NCI-H2107 (cell line): Measurements from ENCODE around the gene NEDD4L.

Experiments used
- DNase-seq: peaks from one replicate; lab custom pipeline; 2025; lab: John Stamatoyannopoulos, UW

The NEDD4L gene

DNA sequence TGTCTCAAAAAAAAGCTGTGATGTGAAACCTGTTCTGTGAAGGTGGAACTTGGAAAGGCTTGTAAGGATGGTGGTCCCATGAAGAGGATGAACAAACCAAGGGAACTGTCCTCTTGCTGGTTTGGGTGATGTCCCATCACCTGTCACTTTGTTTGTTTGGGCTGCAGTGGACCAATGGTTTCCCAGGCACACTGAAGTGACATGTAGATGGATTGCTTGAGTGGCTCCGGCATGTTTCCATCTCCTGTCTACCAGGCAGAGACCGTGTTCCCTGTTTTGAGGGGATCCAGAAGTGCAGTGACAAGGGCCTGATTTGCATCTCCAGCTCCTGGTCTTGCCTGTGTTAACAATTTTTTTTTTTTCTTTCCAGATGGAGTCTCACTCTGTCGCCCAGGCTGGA is 8.9 kb downstream of the NEDD4L start:
- DNase-seq, result no peak

DNA sequence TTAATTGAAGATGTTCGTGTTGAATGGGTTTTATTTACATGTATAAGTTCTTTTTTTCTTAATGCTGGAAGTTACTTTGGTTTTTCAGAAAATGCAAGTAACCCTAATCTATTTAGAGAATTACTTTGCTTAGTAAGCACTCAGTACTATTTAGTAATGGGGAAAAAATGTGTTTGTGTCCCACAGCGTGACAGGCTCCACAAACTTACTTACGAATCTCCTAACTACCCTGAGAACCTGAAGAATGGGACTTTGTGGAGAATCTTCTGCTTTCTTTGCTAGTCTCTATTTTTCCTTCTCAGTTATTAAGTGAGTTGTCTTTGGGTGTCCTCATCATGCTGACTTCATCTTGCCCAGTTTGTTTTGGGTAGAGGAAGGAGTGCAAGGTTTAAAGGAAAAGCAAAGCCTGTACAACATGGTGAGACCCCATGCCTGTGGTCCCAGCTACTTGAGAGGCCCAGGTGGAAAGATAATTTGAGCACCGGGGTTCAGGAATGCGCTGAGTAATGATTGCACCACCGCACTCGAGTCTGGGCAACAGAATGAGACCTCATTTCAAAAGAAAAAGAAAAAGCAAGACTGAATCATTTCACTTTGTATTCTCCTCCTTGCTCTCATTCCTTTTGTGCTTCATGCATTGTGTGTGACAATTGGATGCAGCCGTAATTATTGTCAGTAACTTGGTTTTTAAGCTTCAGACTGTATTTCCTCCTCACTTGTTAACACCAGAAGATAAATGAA is 10.2 kb downstream of the NEDD4L start:
- no peak for DNase-seq

DNA sequence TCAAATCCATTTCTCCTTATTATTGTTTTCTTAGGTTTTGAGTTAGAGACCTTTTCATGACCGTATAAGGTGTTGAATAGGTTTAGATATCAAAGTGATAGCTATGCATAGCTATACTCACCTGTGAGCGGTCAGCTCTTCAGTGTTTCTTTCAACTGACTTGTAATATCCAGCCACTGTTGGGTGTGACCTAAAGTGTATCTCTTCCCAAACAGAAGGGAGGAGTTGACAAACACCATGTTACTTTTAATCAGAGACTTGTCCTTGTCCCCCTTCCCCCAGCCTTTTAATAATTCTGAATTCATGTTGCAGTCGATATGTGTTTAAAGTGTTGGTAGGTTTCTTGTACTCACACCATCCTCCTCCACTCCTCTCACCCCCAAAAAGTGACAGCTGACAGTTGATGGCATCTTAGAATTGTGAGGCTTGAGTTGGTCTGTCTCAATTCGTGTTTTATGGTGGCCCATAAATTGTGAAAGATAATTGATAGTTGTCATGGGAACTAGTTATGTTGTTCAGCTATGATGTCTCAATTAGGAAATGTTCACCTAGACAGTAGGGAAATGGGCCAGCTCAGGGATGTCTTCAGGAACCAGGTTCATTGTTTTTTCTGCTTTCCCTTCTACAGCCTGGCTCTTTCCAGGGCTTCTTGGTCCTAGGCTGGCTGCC is 12.0 kb downstream of the NEDD4L start:
- no peak for DNase-seq

DNA sequence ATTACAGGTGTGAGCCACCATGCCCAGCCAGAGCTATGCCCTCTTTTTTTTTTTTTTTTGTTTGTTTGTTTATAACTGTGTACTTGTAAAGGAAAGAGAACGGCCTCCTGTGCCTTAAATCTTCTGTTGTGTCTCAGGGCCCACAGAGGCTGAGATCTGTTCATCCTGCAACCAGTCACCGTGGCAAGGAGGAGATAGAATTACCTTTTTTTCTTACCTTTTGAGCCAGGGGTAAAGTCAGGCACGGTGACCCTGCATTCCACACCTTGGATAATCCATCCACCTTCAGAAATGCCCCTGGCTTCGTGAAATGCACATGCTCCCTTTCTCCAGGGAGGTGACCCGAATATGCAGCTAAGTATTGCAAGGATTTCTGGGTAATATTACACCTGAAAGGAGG is 12.8 kb downstream of the NEDD4L start:
- no peak for DNase-seq

DNA sequence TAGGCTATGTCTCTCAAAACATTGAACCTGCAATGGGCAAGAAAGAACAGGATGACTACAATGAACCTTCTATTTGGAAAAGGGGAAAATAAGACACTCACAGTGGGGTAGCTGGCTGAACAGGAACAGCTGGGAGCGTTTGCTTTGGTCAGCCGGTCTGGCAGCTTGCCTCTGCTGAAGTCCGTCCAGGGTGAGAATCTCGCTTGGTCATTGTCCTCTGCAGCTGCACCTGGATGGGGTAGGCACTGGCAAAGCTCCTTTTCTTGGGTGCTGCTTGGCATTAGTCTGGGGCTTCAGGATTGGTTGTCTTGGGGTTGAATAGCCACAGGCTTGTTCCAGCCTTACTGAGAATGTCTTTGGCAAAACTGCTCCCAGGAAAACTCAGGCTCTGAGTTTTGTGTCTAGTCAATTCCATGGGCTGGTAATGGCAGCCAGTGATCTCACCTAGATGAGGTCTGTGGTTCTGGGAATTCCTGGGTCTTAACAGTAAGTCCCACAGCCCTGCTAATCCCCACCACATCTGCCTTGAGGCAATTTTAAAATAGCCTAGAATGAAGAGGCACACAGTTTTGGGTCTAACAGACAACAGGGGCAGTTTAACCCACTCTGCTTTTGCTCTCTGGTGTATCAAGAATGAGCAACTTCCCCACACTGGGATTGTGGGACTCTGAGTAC is 13.4 kb downstream of the NEDD4L start:
- DNase-seq, result no peak

DNA sequence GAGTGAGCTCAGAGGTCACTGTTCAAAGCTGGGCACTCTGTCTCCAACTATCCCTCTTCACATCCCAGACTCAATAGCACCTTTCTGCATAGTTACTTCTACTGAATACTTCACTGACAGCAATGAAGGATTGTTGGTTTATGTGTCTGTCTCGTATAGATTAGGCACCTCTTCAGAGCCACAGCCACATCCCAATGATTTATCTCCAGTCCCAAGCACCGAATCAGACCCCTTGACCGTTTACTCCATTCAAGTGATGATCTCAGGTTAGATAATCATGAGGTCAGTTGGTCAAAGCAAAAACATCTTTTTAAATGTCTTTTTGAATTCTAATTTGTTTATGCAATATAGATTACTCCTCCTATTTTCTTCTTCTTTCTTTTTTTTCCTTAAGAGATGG is 14.7 kb downstream of the NEDD4L start:
- no peak for DNase-seq

DNA sequence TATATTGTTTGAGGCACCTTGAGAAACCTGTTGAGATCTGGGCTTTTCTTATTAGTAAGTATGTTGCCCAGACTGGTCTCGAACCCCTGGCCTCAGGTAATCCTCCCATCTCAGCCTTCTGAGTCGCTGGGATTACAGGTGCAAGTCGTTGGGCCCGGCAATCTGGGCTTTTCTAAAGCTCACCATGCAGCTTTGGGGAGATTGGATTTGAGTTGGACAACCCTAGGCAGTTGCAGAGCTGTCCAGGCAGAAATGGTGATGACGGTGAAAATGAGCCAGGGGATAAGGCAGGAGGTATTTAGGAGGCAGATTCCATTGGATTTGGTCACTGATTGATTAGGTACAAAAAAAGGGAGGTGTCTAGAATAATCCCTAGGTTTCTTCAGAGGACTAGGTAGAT is 16.2 kb downstream of the NEDD4L start:
- DNase-seq, result no peak

DNA sequence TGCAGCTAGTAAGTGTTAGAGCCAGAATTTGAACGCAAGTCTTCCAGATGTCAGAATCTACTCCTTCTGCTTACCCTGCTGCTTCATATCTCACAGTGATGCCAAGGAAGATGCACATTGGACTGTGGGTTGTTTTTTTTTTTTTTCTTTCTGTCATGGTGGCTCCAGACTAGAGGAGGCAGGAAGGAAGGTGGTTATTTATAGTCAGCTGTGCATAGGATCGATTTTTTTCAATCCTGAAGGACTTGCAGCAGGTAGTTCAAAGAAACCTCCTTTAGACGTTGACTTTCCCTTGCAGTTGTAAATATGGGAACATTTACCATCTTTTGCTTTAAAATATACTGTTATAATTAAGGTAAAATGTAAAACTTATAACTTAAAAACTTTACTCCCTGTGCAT is 17.3 kb downstream of the NEDD4L start:
- DNase-seq, result no peak

DNA sequence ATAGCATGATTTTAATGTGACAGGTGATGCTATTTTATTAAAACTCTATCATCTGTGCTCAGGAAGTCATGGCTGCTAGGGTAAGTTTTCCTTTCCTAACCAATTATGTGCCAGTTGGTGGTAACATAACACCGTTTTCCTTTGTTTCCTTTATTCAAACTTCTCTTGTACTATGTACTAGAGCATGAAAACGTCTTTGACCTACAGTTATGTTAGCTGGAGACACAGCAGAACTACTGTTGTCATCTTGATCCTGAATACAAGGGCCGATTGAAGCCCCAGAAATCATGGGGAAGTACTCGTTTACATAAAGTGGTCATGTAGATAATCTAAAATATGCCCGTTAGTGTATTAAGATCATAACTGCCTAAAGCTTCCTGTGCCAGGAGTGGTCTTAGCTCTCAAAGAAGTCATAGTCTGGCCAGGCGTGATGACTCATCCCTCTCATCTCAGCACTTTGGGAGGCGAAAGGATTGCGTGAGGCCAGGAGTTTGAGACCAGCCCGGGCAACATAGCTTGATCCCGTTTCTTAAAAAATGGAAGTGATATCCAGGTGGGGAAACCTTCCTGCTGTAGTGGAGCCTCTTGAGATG is 20.5 kb downstream of the NEDD4L start:
- no peak for DNase-seq

DNA sequence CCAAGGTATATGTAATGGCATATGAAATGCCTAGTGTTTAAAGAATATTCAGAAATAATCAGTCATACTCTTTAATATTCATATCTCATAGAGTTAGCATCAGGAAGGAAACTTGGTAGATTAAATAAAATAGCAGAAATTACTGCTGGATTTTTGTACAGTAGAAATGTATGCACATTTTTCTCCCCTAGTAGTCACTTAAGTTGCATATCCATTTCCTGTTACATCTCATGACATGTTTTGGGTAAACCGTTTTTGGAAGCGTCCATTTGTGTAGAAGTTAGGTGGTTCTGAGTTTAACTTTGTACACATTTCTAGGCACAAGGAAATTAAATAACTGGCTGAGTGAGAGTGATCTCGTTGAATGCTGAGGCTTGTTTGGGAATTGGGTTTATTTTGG is 21.9 kb downstream of the NEDD4L start:
- no peak for DNase-seq

DNA sequence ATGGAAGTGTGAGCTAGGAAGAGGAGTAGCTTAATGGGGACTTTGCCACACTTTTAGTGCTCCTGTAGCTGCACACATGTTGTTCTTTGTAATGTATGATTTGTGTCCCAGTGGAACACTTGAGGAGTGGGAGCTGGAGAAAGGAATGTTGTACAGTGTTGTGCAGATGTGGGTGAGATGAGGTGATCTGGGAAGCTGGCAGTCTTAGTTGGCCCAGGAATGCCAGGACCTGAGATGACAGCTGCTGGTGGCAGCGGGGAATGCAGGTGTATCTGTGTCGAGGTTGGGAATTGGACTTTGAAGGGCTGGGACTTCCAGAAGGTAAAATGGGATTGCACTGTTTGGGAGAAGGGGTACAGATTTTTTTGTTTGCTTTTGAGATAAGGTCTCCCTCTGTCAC is 23.6 kb downstream of the NEDD4L start:
- no peak for DNase-seq

DNA sequence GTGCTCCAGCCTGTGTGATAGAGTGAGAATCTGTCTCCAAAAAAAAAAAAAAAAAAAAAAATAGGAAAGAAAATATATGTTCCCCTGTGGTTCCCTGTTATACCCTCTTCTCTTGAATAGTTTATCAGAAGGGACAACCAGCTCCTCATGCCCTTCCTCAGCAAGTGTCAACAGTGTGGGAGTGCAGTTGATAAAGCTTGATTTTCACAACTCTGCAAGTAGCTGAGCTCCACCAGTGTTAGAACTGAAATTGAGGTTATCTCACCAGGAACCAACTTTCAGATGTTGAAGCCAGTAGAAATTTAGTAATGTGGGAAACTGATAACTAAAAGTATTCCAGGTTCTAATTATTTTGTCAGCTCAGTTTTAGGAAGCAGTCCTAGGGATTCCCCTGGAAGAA is 25.1 kb downstream of the NEDD4L start:
- no peak for DNase-seq

DNA sequence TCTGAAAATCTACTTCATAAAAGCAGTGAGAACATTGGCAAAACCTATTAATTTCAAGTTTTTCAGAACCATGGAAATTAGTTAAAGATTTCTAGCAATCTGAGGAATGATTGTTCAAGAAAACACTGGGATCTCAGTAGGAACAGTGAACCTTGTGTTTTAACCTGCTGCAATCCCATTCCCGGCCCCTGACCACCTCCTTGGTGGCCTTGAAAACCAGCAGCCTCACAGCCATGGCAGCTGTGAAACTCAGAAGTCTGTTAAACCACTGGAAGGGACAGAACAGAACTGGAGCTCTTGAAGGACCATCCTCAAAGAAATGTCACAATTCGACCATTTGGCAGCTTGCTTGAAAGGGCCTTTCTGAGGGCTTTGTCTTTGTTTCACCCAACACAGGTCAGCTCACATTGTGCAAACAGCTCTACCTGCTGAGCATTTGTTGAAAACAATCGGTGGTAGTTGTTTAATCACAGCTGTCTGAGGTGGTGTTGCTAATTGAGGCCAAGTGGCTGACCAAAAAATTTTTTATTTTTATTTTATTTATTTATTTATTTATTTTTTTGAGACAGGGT is 25.8 kb downstream of the NEDD4L start:
- no peak for DNase-seq

DNA sequence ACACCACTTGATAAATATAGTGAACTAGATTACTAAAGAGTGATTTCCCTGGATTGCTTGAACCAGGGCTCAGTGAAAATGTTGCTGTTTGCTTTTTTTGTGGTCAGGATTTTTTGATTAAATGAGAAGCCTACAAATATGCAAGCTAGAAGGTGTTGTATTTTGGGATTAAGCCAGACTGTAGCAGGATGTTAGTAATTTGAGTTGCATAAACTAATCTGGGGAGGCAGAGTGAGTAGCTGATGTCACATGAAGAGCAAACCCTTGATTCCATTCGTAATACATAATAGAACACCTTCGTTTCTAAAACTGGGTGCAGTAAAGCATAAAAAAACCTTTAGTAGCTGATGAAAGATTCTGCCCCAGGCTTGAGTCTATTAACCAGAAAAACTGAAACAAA is 32.0 kb downstream of the NEDD4L start:
- DNase-seq, result no peak

DNA sequence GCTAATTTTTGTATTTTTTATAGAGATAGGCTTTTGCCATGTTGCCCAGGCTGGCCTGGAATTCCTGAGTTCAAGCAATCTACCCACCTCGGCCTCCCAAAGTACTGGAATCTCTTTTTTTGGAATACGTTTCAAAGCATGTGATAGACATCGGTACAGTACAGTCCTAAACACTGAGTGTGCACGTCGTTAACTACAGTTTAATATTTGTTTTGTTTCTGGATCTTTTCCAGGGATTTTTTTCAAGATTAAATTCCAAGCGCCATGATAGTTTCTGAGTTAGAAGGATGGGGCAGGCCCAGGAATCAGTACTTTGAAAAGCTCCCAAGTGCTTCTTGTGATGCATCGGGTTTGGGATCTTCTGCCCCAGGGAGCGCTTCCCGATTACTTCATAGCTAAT is 33.3 kb downstream of the NEDD4L start:
- no peak for DNase-seq

DNA sequence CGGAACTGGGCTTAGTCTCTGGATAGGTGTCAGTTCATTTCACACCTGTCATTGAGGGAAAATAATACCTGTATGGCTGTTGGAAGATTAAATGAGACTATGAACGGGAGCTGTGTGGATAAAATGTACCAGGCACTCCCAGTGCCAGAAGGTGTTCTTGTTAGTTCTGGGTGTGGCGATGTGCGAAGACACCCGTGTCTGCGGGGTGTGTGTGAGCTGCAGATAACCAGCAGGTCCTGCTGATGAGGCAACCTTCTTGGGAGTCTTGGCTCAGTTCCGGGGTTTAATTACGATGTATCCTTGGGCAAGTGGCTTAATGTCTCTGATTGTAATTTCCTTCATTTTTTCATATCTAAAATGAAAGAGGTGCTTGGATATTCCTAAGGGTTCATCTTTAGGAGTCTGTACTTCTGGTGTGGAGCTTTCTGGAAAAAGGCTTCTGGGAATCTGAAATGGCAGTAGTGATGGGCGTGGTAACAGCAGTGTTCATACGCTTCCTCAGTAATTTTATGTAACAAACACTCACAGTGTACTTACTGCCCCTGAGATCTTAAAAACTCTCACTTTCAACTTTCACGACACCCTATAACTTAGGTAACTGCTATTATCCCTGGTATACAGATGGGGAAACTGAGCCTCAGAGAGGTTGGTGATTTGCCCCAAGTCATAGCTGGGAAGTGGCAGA is 35.0 kb downstream of the NEDD4L start:
- no peak for DNase-seq

DNA sequence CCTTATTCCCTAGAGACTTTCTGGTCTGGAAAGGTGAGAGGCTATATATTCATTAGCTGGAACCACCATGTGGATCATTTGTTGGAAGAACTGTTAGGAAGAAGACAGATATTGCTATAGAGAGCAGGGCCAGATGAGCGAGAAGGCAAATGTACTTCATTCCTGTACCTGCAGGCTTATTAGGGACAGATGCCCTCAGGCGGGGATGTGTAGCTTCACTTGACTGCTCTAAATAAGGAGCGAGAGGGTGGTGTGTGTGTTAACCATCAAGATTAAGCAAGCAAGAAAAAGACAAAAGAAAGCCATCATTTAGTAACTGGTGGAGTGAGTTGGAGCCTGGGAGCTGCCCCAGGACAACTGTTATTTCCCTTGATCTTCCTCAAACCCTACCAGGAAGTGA is 36.4 kb downstream of the NEDD4L start:
- DNase-seq, result no peak

DNA sequence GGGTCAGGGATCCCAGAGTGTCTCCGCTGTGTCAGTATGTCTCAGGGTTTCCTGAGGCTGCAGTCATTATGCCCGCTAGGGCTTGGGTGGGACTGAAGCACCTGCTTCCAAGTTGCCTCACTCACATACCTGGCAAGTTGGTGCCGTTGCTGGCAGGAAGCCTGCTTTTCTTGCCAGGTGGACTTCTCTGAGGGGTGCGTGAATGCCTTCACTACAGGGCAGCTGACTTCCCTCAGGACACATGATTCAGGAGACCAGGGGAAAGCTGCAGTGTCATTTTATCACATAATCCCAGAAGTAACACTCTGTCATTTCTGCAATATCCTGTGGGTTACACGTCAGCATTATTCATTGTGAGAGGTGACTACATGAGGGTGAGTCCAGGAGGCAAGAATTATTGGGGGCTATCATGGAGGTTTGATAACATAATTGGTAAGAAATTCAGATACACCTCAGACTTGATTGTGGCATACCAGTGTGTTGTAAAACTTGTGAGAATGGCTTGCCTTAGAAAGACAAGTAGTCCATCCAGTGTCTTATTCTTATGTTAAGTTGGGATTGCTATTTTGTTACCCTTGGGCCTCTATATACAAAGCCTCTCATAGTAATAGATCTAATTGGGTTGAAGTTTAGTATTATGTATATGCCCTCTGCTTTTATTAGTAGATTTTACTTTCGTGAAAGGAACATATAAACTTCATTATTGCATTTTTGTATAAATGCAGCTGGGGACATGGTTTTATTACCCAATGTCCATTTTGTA is 44.1 kb downstream of the NEDD4L start:
- no peak for DNase-seq

DNA sequence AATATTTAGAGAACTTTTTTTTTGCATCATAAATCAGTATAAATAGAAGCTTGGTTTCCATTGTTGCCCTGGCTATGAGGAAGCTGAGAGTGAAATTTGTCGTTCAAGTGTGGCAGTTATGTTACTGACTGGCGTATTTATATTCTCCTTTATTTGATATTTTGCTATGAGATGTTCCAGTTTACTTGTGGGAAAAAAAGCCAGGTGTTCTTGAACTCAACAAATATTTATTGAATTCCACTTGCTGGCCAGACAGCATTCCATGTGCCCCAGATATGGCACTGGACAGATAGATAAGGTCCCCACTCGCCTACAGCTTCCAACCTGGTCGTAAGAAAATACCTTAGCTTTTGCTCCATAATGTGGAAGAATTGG is 44.7 kb downstream of the NEDD4L start:
- DNase-seq, result no peak

DNA sequence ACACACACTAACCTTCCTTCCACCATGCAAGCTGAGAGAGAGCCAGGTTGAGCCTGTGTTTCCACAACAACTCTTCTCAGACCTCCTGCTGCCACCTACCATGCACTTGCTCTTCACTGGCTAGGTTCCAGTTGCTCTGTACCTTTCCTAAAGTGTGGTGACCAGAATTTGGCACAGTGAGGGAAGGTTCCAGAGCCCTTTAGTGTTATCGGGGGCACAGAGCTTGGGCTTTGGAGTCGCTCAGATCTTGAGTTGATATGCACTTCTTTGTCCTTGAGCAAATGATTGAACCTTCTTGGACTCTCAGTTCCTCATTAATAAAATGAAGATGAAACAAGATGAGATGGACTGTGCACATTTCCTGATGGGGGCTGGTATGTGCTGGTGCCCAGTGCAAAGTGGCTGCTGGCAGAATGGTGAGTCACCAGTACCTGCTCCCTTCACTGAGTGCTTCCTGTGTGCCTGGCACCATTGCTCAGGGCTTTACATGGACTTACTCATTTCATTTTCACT is 47.1 kb downstream of the NEDD4L start:
- DNase-seq, result no peak

DNA sequence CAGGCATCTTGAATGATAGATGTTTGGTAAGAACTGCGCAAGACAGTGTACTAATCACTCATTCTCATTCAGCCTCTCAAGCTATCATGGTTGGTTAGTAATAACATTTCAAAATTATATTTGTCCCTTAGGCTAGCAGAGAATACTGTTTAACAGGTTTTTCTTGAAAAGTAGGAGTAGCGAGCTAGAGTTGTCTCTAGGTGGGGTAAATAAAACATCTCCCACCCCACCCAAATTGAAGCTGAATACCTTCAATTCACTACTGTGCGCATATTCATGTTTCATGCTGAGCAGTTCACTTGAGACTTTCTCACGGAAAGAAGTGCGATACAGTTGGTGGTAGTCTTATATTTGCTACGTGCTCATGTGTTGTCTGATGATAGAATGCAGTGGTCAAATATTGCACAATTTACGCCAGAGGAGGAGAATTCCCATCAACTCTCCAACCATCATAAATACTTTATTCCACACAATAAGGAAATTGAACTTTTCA is 49.3 kb downstream of the NEDD4L start:
- no peak for DNase-seq
